Measurements from ENCODE around the gene CDKN1B.

The CDKN1B gene

DNA sequence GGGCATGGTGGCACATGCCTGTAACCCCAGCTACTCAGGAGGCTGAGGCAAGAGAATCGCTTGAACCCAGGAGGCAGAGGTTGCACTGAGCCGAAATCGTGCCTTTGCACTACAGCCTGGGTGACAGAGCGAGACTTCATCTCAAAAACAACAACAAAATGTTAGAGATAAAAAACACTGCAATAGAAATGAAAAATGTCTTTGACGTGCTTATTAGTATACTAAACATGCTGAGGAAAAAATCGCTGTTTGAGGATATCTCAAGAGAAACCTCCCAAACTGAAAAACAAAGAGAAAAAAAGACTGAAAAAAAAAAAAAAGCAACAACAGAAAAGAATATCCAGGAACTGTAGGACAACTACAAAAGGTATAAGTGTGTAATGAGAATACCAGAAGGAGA, 53.1 kb downstream of the CDKN1B start:
- DNase-seq: no peak

All from activated CD4-positive, alpha-beta T cell treated with anti-CD3 and anti-CD28 coated beads, Interleukin-2, amount 50 U/mL, for 4 hours (primary cell).